K562 (cell line): ENCODE measurements around the gene ADGRB3. TPM values are rescaled to one million over a fixed set of nuclear protein-coding genes. Genes with fewer than 3 reads are reported as not detected.

ENCODE experiments used
- BACH1 ChIP-seq: fragments of 200-800 bp; sonication (Bioruptor generic); IDR thresholded peaks from 2 replicates; pipeline ENCODE4 v1.6.1; 2016; ENCODE audit warnings: missing genetic modification characterization, missing compliant biosample characterization
- CBFA2T2 ChIP-seq: fragments of 450-650 bp; conservative IDR thresholded peaks from 2 replicates; pipeline ENCODE4 v1.6.1; 2017; ENCODE audit warnings: mild to moderate bottlenecking
- CTCF ChIP-seq, 3 experiments: IDR thresholded peaks in 2 of 3; conservative IDR thresholded peaks in 1 of 3; 2 replicates each; pipeline ENCODE4 v1.5.1; 2011 to 2012; ENCODE audit warnings: low read length in 3 of 3, mild to moderate bottlenecking in 3 of 3, control low read depth in 2 of 3, improper control_type of control experiment in 1 of 3, inconsistent platforms in 1 of 3, low read depth in 1 of 3, mixed read lengths in 1 of 3, moderate library complexity in 1 of 3; ENCODE audit not compliant: insufficient read depth in 2 of 3
- DDX20 ChIP-seq: fragments of 450-650 bp; IDR thresholded peaks from 2 replicates; pipeline ENCODE4 v1.6.1; 2016; ENCODE audit warnings: missing genetic modification characterization, low read depth, mild to moderate bottlenecking, missing compliant biosample characterization, moderate library complexity
- E2F6 ChIP-seq, 2 experiments: IDR thresholded peaks; 2 replicates each; pipeline ENCODE4 v1.6.1; 2011; ENCODE audit warnings: borderline replicate concordance in 1 of 2, control low read depth in 1 of 2, low read depth in 1 of 2, low read length in 1 of 2, mild to moderate bottlenecking in 1 of 2, mixed read lengths in 1 of 2, moderate library complexity in 1 of 2; ENCODE audit not compliant: insufficient read depth in 1 of 2, insufficient read length in 1 of 2, poor library complexity in 1 of 2, severe bottlenecking in 1 of 2; ENCODE audit errors: extremely low read depth in 1 of 2
- HDAC8 ChIP-seq: fragments of 450-650 bp; IDR thresholded peaks from 2 replicates; pipeline ENCODE4 v1.6.1; 2016; ENCODE audit warnings: mild to moderate bottlenecking, missing genetic modification characterization, moderate library complexity, missing compliant biosample characterization
- SRSF1 ChIP-seq: fragments of 200-400 bp; formaldehyde crosslinking; IDR thresholded peaks from 2 replicates; pipeline ENCODE4 v1.6.1; 2017; ENCODE audit warnings: mild to moderate bottlenecking, low read depth, low read length, moderate library complexity
- STAT5B ChIP-seq: fragments of 250-450 bp; sonication (Bioruptor Pico); IDR thresholded peaks from 2 replicates; pipeline ENCODE4 v1.8.0; 2021; ENCODE audit warnings: mild to moderate bottlenecking, inconsistent platforms
- ZBTB1 ChIP-seq: sonication (generic); formaldehyde crosslinking; IDR thresholded peaks from 2 replicates; pipeline ENCODE4 v1.8.1; 2023; ENCODE audit warnings: missing genetic modification reagents, low read depth, mild to moderate bottlenecking, borderline replicate concordance
- ZEB2 ChIP-seq: fragments of 450-650 bp; IDR thresholded peaks from 2 replicates; pipeline ENCODE4 v1.6.1; 2016
- ZNF133 ChIP-seq: fragments of 250-450 bp; sonication (Bioruptor Pico); IDR thresholded peaks from 2 replicates; pipeline ENCODE4 v1.4.0; 2020; ENCODE audit warnings: mild to moderate bottlenecking
- ZNF165 ChIP-seq: fragments of 250-450 bp; sonication (Bioruptor Pico); IDR thresholded peaks from 2 replicates; pipeline ENCODE4 v1.4.0; 2020; ENCODE audit warnings: borderline replicate concordance
- ZNF274 ChIP-seq: IDR thresholded peaks from 2 replicates; pipeline ENCODE4 v1.6.1; 2011; ENCODE audit warnings: low read depth, mild to moderate bottlenecking, low read length, moderate library complexity, borderline replicate concordance
- ZNF76 ChIP-seq: fragments of 250-450 bp; sonication (Bioruptor Pico); IDR thresholded peaks from 2 replicates; pipeline ENCODE4 v1.4.0; 2020; ENCODE audit warnings: mild to moderate bottlenecking, moderate library complexity, borderline replicate concordance
- polyA plus RNA-seq, 8 experiments: library from polyadenylated mRNA; depleted of rRNA in 4 of 8; stranded (reverse) in 5 of 8; unstranded in 3 of 8; fragments of >200 nt; fragmentation: Nextera tagmentation in 2 of 8; fragmentation: Illumina TruSeq in 1 of 8; extraction: Ambion mirVana in 2 of 8; extraction: Trizol in 1 of 8; gene quantifications; 2 replicates each; pipeline versions ENCODE4 v1.2.1 to v1.2.3, GENCODE V29; 2011 to 2014; ENCODE audit warnings: inconsistent platforms in 1 of 8, missing spikeins in 1 of 8
- total RNA-seq, 7 experiments: library from RNA; depleted of rRNA in 6 of 7; stranded (reverse); fragments of >200 nt in 6 of 7; fragmentation: Illumina TruSeq in 2 of 7; extraction: Trizol in 2 of 7; gene quantifications; 2 replicates each; pipeline versions ENCODE4 v1.2.1 to v1.2.3, GENCODE V29; 2011 to 2021; ENCODE audit warnings: low replicate concordance in 1 of 7
- TF ChIP-seq, protein P1 (sequence below): IDR thresholded peaks from 2 replicates; pipeline ENCODE4 v1.6.1; 2011; ENCODE audit warnings: borderline replicate concordance, low read depth, mild to moderate bottlenecking, moderate library complexity, low read length; ENCODE audit not compliant: insufficient read depth, poor library complexity, severe bottlenecking
- TF ChIP-seq, protein P2 (sequence below): fragments of 450-650 bp; IDR thresholded peaks from 2 replicates; pipeline ENCODE4 v1.6.1; 2016
- TF ChIP-seq, protein P3 (sequence below): fragments of 250-450 bp; sonication (Bioruptor Pico); IDR thresholded peaks from 2 replicates; pipeline ENCODE4 v1.4.0; 2020; ENCODE audit warnings: mild to moderate bottlenecking
- TF ChIP-seq, protein P4 (sequence below): sonication (generic); formaldehyde crosslinking; IDR thresholded peaks from 2 replicates; pipeline ENCODE4 v1.9.0; 2022; ENCODE audit warnings: mild to moderate bottlenecking, missing genetic modification reagents

The ADGRB3 gene
- total and polyA plus RNA-seq, 9 of the 15 experiments (the other 6 are each of a cell fraction or from before 2014, with no cell fraction given), result 0.90 to 7.8 (median 2.4) TPM

- TF ChIP-seq, protein P1, sequence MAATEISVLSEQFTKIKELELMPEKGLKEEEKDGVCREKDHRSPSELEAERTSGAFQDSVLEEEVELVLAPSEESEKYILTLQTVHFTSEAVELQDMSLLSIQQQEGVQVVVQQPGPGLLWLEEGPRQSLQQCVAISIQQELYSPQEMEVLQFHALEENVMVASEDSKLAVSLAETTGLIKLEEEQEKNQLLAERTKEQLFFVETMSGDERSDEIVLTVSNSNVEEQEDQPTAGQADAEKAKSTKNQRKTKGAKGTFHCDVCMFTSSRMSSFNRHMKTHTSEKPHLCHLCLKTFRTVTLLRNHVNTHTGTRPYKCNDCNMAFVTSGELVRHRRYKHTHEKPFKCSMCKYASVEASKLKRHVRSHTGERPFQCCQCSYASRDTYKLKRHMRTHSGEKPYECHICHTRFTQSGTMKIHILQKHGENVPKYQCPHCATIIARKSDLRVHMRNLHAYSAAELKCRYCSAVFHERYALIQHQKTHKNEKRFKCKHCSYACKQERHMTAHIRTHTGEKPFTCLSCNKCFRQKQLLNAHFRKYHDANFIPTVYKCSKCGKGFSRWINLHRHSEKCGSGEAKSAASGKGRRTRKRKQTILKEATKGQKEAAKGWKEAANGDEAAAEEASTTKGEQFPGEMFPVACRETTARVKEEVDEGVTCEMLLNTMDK, result no peak
- TF ChIP-seq SRSF1 (no peak), CBFA2T2 (peak; percentile 18; the same call in 1 of the 2 replicates), ZNF165 (no peak), ZBTB1 (CRISPR knock-in tag) (no peak), ZEB2 (0 out of 2 replicates have a peak, but pooled peaks have one; percentile 56), E2F6 (IDR thresholded peaks at IDR 0.05; ENCODE audit: borderline replicate concordance in 1 of 2, extremely low read depth in 1 of 2, insufficient read depth in 1 of 2, insufficient read length in 1 of 2, low read depth in 1 of 2, low read length in 1 of 2, poor library complexity in 1 of 2, severe bottlenecking in 1 of 2) (peak in 1 of 2 experiments; percentile 51), DDX20 (tag) (no peak), HDAC8 (tag) (no peak), BACH1 (no peak), CTCF (IDR thresholded peaks at IDR 0.05 in 2 of 3, conservative IDR thresholded peaks at IDR 0.05 in 1 of 3; ENCODE audit: insufficient read depth in 2 of 3, low read depth in 1 of 3, low read length in 3 of 3) (peak; percentile 77 to 88 (median 84)), STAT5B (no peak), ZNF76 (CRISPR knock-in tag) (no peak), ZNF133 (no peak), ZNF274 (no peak)
- TF ChIP-seq, protein P2, sequence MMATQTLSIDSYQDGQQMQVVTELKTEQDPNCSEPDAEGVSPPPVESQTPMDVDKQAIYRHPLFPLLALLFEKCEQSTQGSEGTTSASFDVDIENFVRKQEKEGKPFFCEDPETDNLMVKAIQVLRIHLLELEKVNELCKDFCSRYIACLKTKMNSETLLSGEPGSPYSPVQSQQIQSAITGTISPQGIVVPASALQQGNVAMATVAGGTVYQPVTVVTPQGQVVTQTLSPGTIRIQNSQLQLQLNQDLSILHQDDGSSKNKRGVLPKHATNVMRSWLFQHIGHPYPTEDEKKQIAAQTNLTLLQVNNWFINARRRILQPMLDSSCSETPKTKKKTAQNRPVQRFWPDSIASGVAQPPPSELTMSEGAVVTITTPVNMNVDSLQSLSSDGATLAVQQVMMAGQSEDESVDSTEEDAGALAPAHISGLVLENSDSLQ, result peak; percentile 71
- TF ChIP-seq, protein P3, sequence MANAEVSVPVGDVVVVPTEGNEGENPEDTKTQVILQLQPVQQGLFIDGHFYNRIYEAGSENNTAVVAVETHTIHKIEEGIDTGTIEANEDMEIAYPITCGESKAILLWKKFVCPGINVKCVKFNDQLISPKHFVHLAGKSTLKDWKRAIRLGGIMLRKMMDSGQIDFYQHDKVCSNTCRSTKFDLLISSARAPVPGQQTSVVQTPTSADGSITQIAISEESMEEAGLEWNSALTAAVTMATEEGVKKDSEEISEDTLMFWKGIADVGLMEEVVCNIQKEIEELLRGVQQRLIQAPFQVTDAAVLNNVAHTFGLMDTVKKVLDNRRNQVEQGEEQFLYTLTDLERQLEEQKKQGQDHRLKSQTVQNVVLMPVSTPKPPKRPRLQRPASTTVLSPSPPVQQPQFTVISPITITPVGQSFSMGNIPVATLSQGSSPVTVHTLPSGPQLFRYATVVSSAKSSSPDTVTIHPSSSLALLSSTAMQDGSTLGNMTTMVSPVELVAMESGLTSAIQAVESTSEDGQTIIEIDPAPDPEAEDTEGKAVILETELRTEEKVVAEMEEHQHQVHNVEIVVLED (CRISPR knock-in tag), result no peak
- TF ChIP-seq, protein P4, sequence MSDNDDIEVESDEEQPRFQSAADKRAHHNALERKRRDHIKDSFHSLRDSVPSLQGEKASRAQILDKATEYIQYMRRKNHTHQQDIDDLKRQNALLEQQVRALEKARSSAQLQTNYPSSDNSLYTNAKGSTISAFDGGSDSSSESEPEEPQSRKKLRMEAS, result no peak
These were observed 332.6 kb downstream of the ADGRB3 start (continued) for GRCh38 chr6:68967549-68968300.
